ENCODE measurements around the gene ADAM11.

The ADAM11 gene

DNA sequence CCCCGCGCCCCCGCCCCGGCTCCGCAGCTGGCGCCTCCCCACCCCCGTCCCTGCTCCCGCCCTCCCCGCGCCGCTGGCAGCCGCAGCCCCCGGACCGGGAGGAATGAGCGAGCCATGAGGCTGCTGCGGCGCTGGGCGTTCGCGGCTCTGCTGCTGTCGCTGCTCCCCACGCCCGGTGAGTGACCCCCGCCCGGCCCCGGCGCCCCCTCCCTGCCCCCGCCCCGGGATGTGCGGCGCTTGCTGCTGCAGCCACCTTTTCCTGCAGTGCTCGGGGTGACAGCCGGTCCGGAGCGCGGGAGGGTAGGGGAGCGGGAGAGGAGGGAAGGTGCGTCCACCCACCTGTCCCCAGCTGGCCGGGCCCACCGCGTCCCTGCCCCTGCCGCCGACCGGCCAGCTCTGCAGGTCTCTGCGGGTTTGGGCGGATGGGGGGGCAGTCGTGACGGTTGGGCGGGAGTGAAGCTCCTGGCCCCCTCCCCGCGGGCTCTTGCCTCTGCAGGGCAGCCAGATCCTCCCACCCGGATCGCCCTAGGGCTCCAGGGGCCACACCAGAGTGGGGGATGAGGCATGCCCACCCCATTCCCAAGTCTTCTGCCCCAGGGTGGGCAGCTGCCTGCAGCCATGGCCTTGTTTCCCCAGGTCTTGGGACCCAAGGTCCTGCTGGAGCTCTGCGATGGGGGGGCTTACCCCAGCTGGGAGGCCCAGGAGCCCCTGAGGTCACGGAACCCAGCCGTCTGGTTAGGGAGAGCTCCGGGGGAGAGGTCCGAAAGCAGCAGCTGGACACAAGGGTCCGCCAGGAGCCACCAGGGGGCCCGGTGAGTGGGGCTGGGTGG is 513 bp downstream of the ADAM11 start:
- no peak for DNase-seq

DNA sequence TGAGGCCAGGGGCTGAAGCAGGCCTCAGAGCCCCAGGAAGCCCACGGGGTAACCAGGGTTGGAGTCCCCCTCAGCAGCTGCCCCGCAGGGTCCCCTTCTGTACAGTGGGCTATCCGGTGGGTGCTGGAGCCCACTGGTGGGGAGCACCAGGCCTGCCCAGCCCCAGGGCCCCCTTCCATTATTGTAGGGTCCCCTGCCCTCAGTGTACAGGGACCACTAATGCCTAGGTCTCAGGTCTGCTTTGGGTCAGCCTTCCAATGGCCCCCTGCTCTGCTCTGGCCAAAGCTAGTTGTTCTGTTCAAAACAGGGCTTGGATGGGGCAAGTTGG is 1.1 kb downstream of the ADAM11 start:
- no peak for DNase-seq

DNA sequence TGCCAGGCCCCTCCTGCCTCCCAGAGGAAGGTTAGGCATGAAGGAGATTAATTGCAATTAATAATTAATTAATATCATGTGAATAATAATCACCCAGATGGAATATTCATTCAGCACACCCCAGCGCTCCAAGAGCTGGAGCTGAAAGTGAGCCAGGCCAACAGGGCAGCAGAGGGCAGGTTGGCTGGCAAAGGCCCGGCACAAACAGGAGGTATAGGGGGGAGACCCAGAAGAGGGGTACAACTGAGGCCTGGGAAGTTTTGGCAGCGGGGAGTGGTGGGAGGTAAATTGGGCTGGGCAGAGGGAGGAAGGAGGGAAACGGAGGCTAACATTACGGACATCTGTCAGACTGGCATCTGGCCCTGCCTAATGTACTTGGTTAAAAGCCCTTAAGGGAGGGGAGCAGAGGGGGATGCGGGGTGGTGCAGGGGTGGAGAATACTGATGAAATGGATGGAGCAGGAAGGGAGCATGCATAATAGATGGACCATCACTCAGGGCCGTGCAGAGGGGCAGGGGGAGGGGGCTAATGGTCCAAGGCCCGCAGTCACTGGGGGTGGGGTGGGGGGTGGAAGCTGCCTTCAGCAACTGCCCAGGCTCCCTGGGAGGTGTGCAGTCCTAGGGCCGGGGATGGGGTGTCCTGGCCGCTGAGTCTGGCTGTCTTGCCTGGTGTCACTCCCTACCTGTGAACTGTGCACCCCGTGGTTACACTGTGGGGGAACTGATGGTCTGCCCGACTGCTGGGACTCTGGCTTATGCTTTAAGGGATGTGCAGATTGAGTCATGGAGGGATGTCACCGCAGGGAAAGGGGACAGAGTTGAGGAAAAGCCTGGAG is 1.9 kb downstream of the ADAM11 start:
- DNase-seq: no peak

DNA sequence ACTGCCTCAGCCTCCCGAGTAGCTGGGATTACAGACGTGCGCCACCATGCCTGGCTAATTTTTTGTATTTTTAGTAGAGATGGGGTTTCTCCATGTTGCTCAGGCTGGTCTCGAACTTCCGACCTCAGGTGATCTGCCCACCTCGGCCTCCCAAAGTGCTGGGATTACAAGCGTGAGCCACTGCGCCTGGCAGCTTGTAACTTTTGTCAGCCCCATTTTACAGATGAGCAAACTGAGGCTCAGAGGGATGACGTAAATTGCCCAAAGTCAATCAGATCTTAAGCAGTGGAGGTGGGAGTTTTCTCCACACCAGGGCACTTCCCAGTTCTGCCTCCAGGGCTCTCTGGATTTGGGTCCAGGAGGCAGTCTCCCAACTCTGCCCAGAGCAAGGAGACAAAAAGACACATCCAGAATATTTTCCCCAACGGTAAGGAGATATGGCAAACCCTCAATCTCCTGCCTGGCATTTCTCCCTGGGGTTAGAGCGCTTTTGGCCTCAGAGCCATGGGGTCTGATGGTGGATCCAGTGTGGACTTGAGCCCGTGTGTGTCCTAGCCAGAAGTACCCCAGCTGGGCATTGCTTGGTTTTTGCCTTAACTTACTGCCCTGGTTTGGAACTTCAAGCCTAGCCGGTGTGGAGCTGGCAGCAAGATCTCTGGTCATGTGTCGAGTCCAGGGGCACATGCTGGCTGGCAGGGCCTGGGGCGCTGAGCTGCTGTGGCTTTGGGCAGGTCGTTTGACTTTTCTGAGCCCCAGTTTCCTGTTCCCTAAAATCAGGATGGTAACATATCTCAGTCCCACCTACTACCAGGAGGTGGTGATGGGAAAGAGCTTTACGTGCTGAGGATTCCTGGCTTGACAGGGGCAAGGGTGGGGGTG is 3.4 kb downstream of the ADAM11 start:
- no peak for DNase-seq

DNA sequence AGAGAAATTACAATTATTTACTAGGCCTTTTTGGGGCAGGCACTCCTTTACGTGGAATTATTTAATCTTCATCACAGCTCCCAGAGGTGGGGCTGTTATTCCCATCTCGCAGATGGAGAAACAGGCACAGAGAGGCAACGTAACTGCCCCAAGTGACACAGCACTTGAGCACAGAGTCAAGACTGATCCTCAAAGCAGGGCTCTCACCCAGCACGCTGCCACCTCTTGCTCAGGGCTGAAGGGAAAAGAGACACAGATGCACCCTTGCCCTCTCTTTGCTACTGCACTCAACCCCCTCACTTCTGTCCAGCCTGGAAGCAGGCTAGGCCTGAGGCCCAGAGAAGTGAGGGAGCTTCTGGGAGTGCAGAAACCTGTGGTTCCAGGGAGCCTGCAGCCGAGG is 4.4 kb downstream of the ADAM11 start:
- DNase-seq: no peak

DNA sequence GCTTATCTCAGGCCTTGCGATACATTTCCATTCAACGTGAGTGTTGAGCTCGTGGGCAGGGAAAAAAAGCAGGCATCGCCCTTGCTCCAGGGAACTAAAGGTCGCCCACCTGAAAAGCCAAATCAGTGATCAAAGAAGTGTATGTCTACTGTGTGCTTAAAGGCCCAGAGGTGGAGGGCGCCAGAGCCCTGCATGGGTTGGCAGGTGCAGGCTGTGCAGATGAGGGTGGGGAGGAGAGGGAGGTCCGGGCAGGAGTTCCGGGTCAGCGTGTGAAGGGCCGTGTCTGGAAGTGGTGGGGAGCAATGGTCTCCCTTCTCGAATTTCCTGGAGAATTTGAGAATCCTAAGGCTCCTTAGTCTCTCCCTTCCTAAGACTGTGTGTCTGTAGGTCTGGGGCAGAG is 7.2 kb downstream of the ADAM11 start:
- DNase-seq: no peak

DNA sequence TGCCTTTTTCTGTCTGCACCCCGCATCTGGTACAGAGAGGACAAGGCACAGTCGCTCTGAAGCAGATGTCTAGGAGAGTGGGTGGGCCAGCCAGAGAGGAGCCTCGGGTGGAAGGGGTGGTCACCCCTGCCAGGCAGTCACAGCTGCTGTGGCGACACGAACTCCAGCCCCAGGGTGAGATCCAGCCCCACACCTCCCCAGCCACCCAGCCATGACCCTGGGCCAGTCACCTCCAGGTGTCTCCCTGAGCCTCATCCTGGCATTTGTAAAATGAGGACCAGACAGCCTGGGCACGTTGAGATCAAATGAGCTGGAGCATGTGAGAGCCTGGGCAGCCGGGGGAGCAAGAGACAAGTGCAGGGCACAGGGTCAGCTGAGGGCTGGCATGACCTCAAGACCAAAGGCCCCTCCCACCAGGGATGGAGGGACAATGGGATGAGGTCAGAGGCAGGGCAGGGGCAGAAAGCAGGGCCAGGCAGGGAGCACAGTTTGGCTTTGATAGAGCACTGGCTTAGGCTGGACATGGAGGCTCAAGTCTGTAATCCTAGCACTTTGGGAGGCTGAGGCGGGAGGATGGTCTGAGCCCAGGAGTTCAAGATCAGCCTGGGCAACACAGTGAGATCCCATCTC is 7.7 kb downstream of the ADAM11 start:
- no peak for DNase-seq

DNA sequence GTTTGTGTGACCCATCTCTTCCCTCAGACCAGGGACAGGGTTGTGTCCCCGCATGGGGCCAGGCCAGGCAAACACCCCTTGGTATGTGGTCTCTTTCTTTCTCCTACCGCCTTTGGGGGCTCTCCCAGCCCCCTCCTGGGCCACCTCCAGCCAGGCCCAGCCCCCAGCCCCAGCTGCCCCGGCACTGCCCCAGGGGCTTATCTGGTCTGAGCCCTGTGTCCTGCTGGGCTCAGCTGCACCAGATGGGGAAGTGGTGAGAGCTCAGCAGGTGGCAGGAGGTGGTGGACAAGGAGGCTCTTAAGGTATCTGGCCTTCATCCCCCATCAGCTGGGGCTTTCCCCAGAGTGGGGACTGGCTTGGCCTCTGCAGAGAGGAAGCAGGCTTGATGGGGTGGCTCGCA is 8.7 kb downstream of the ADAM11 start:
- DNase-seq: no peak

DNA sequence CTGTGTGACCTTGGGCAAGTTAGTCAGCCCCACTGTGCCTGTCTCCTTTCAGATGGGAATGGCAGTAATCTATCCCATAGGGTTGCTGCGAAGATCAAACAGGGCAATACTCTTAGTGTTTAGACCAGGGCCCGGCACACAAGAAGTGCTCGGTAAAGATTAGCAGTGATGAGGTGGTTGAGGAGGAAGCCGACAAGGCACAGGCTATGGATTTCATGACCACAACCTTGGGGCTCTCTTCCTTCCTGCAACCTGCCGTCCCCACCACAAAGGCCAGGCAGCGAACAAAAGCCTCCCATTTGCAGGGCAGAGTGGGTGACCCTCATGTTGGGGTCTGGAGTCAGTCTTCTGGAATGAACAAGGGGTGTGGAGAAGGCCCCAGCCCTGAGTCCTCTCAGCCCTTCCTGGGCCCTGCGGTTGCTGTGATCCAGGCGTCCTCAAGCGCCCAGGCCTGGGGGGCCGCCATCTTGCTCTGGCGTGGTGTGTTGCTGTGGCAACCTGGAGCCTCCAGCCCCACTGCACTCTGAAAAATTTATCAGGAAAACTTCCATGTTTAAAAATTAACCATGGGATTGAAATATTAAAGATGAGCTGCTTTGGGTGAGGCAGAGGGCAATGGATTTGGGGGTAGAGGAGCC is 9.8 kb downstream of the ADAM11 start:
- DNase-seq: no peak

DNA sequence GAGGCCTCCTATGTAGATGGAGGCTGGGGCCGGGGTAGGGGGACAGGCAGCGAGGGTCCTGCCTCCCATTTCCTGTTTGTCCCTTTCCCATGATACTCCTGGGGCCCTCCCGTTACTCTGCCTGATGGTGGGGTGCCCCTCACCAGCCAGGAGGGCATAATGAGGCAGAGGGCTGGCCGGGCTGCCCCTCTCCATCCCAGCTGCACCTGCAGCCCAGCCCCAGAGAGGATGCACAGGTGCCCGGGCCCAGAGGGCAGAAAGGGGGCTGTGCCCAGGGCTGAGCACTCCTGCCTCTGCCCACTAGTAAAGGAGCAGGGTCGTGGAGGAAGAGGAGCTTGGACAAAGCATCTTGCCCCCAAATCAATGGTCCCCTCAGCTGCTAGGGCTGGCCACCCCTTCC is 10.4 kb downstream of the ADAM11 start:
- DNase-seq: no peak

DNA sequence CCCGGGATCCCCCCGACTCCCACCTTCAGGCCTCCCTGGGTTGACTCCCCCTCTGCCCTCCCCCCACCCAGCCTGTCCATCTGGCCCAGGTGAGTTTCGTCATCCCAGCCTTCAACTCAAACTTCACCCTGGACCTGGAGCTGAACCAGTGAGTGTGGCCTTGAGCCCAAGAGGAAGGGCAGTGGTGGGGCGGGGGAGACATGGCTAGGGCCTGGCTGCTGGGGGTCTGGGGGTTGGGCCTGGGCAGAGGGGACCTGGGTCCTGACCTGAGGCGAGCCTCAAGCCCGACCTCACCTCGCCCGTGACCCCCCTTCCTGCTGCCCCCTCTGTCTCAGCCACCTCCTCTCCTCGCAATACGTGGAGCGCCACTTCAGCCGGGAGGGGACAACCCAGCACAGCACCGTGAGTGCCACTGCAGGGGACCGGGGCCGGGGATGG is 10.9 kb downstream of the ADAM11 start:
- no peak for DNase-seq

DNA sequence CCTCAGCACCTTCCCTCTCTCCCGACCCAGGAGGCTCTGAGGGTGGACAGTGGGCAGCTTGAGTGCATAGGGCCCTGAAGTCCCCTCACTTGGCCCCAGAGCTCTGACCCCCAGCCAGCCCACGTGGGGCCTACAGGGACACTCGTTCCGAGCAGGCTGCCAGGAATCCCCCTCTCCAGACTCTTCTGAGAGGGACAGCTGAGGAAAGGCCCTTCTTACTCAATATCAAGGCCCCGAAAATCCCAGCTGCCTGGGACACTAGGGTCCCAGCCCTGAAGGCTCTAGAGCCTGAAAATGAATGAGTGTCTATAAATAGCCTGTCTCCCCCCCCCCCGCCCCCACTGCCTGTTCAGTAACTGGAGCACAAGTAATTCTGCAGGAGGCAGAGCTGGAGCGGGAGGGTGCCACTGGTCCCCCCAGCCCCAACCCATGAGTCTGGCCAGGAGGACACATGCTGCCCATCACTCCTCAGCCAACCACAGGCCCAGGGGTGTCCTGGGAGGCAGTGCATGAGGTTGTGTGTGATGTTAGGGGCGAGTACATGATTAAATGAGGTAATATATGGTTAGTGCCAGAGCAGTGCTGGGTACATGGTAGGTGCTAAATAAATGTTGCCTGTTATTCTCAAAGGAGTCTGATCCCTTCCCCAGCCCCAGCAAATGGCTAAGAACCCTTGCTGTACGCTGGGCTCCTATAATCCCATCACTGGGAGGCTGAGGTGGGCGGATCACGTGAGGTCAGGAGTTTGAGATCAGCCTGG is 11.6 kb downstream of the ADAM11 start:
- no peak for DNase-seq

DNA sequence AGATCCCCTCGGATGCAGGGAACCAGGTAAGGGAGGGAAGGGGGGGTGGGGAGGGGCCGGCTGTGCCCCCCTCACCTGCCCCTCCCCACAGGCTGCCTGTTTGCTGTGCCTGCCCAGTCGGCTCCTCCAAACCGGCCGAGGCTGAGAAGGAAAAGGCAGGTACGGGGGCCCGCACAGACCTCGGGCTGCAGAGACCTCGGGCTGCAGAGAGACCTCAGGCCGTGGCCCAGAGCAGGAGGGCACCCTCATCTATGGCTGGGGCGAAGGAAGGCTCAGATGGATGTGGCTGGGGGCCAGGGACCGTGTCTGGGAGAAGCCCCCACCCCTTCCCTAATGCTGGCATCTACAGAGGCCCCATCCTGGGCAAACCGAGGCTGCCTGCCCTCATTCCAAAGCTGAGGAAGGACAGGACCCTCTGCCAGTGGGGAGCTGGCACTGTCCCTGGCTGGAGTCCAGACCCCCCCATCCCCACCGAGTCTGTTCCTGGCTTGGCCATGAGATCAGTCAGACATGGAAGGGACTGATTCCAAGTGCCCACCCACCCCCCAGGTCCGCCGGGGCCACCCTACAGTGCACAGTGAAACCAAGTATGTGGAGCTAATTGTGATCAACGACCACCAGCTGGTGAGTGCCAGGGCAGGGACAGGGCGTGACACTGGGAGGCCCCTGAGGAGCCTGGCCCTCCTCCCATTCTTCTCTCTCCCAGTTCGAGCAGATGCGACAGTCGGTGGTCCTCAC is 13.7 kb downstream of the ADAM11 start:
- DNase-seq: no peak

DNA sequence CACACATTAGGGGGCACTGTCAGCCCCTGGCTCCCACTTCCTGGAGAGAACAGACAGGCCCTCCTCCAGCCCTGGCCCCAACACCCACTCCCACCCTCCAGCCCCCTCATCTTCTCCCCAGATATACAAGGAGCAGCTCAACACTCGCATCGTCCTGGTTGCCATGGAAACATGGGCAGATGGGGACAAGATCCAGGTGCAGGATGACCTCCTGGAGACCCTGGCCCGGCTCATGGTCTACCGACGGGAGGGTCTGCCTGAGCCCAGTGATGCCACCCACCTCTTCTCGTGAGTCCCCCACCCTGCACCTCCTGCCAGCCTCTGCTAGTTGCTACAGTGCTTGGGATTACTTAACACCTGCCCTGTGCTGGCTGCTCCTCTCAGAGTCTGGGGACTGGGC is 14.4 kb downstream of the ADAM11 start:
- DNase-seq: no peak

DNA sequence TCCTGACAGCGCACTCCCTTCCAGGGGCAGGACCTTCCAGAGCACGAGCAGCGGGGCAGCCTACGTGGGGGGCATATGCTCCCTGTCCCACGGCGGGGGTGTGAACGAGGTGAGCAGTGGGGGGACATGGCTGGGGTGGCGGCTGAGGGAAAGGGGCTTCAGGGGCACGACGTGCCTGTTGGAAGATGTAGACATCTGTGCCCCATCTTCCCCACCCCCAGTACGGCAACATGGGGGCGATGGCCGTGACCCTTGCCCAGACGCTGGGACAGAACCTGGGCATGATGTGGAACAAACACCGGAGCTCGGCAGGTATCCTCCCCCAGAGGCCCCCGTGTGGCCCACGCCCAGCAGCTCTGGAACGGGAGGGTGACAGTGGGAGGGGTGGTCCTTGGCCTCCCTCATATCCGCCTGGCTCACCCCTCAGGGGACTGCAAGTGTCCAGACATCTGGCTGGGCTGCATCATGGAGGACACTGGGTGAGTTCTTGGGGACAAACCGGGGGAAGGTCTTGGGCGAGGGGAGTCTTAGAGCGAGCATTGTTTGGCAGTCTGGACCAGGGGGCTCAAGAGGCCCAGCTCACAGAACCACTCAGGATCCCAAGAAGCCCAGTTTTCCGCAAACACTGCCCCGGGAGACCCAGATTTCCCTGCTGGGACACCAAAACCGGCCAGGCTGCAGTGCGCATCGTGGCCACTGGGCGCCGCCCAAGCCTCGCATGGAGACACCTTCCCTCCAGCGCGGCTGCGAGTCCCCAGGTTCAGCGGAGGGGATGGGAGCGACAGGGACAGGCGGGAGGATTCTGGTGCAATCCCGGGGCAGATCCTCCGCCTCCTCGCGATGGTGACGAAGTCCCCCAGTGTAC is 15.7 kb downstream of the ADAM11 start:
- DNase-seq: peak; percentile 74

DNA sequence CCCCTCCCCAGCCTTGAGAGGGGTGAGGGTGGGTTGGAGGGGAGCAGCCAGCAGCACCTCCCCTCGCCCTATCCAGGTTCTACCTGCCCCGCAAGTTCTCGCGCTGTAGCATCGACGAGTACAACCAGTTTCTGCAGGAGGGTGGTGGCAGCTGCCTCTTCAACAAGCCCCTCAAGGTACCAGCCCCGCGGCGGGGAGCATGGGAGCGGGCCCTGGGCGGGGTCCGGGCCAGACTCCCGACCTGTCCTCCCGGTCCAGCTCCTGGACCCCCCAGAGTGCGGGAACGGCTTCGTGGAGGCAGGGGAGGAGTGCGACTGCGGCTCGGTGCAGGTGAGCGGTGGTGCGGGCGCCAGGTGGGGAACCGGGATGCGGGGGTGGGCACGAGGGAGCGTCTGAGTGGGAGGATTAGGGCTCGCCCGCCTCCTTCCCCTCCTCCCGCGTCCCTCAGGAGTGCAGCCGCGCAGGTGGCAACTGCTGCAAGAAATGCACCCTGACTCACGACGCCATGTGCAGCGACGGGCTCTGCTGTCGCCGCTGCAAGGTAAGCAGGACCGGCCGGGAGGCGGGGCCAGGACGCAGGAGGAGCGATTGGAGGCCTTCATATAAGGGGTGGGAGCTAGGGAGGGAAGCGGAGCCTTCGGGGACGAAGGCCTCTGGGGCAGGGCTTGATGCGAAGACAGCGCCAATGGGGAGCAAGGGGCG is 16.5 kb downstream of the ADAM11 start:
- DNase-seq: peak; percentile 96

DNA sequence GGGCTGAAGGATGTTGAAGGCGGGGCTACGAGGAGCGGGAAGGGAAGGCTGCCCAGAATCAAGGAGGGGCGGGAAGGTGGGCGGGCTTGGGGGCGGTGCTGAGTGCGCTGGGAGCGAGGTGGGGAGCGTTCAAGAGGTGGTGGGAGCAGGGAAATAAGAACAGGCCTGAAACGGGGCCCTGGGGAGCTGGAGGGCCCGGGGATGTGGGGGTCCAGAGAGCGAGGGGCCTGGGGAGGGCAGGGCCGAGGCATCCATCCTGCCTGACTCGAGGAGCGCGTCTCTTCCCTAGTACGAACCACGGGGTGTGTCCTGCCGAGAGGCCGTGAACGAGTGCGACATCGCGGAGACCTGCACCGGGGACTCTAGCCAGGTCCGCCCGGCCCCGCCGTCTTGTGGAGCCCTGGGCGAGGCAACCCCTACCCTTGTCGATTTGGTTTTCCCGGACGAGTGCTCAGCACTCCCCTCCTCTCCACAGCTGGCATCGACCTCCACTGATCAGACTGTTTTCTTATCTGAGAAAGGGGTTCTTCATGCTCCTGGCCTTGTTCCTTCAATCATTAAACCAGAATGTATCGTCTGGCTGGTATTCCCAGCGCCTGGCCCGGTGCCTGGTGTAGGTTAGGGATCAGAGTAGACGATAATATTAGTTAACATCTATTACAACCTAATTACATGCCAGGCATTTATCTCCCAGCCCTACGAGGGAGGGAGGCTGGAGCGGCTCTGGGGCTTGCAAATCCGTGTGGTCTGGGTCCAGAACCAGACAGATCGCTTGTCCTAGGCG is 17.2 kb downstream of the ADAM11 start:
- no peak for DNase-seq

All from HCEC 1CT (cell line).